GM12878 (cell line): Measurements from ENCODE around the gene NCF2. TPM values are rescaled to one million over a fixed set of nuclear protein-coding genes. Genes with fewer than 3 reads are reported as not detected.

Experiments
- ATAC-seq: fragments of 200-7000 bp; cut with Tn5 transposase; 3 replicates; pipeline ENCODE4 v1.9.1; 2020; ENCODE audit warnings: mild to moderate bottlenecking, moderate library complexity
- BruUV-seq: library from RNA; stranded (reverse); fragments of 400-500 nt; replicated peaks from 2 replicates; lab custom pipeline; 2021; lab: Mats Ljungman, UMichigan
- CTCF ChIA-PET: fragments of 300-600 bp; sonication (Branson Sonifier 250); formaldehyde crosslinking; extraction: SDS; loops from one replicate; lab custom pipeline; 2021; ENCODE audit warnings: inconsistent platforms; lab: Yijun Ruan, JAX
- POLR2A ChIA-PET: fragments of 350-600 bp; formaldehyde crosslinking; extraction: SDS; loops from one replicate; lab custom pipeline; 2021; ENCODE audit warnings: inconsistent platforms; lab: Charles Lee
- RAD21 ChIA-PET: fragments of 300-600 bp; sonication (Branson Sonifier 250); formaldehyde crosslinking; loops from one replicate; lab custom pipeline; 2023; ENCODE audit warnings: antibody characterized with exemption; ENCODE audit not compliant: unreplicated experiment; lab: Charles Lee
- SMC1A ChIA-PET: fragments of 300-600 bp; sonication (Branson Sonifier 250); formaldehyde crosslinking; loops from one replicate; lab custom pipeline; 2023; ENCODE audit not compliant: unreplicated experiment, uncharacterized antibody; lab: Charles Lee
- DNase-seq: peaks from one replicate; pipeline ENCODE4 v3.0.0-alpha.2; 2011; ENCODE audit warnings: low read depth, low spot score
- FAIRE-seq: peaks from 3 replicates; lab custom pipeline; 2011; peaks lifted over from hg19 to GRCh38; lab: Jason Lieb, UNC
- H2AFZ ChIP-seq: 2 replicates; pipeline ENCODE4 v1.6.0; 2011; ENCODE audit warnings: low read depth, low read length, control low read depth; ENCODE audit not compliant: control insufficient read depth
- H3K27ac ChIP-seq: 2 replicates; pipeline ENCODE4 v1.5.1; 2011; ENCODE audit warnings: control low read depth; ENCODE audit not compliant: control insufficient read depth, insufficient read depth
- H3K27me3 ChIP-seq, 2 experiments: replicated peaks in 1 of 2; 2 replicates each; pipeline versions ENCODE4 v1.6.0 to v1.6.1; 2011; ENCODE audit warnings: low read length in 1 of 2; ENCODE audit not compliant: control insufficient read depth in 2 of 2, insufficient read depth in 2 of 2
- H3K36me3 ChIP-seq, 2 experiments: 2 replicates each; pipeline ENCODE4 v1.5.1; 2011; ENCODE audit warnings: low read length in 1 of 2; ENCODE audit not compliant: control insufficient read depth in 2 of 2, insufficient read depth in 2 of 2
- H3K4me1 ChIP-seq: 2 replicates; pipeline ENCODE4 v1.6.1; 2011; ENCODE audit warnings: mild to moderate bottlenecking, low read length, moderate library complexity, mixed read lengths; ENCODE audit not compliant: control insufficient read depth, insufficient read depth
- H3K4me2 ChIP-seq: 2 replicates; pipeline ENCODE4 v1.6.0; 2011; ENCODE audit warnings: control low read depth; ENCODE audit not compliant: control insufficient read depth, insufficient read depth
- H3K4me3 ChIP-seq: fragments of 200-600 bp; sonication (generic); 2 replicates; pipeline ENCODE4 v1.5.1; 2016
- H3K79me2 ChIP-seq: 2 replicates; pipeline ENCODE4 v1.6.0; 2011; ENCODE audit warnings: low read length; ENCODE audit not compliant: control insufficient read depth, insufficient read depth
- H3K9ac ChIP-seq: 2 replicates; pipeline ENCODE4 v1.8.0; 2011; ENCODE audit warnings: low read length, control low read depth, mixed read lengths; ENCODE audit not compliant: control insufficient read depth, insufficient read depth
- H3K9me3 ChIP-seq: replicated peaks from 3 replicates; pipeline ENCODE4 v1.5.1; 2011; ENCODE audit warnings: mild to moderate bottlenecking, low read length; ENCODE audit not compliant: control insufficient read depth, insufficient read depth
- H4K20me1 ChIP-seq: 2 replicates; pipeline ENCODE4 v1.6.0; 2011; ENCODE audit not compliant: control insufficient read depth, insufficient read depth
- BMI1 ChIP-seq: fragments of 450-650 bp; IDR thresholded peaks from 2 replicates; pipeline ENCODE4 v1.6.1; 2016; ENCODE audit warnings: mild to moderate bottlenecking, moderate library complexity, borderline replicate concordance
- CBX3 ChIP-seq: fragments of 200-600 bp; sonication (generic); IDR thresholded peaks from 2 replicates; pipeline ENCODE4 v1.6.1; 2016; ENCODE audit warnings: low read depth, borderline replicate concordance
- CEBPB ChIP-seq, 2 experiments: fragments of 150-350 bp in 1 of 2; IDR thresholded peaks; 2 replicates each; pipeline ENCODE4 v1.6.1; 2012 to 2014; ENCODE audit warnings: low read depth in 2 of 2, low read length in 2 of 2, borderline replicate concordance in 1 of 2, inconsistent platforms in 1 of 2
- CHD4 ChIP-seq: fragments of 200-600 bp; sonication (generic); IDR thresholded peaks from 2 replicates; pipeline ENCODE4 v1.6.1; 2016; ENCODE audit warnings: mild to moderate bottlenecking
- CREB1 ChIP-seq: IDR thresholded peaks from 2 replicates; pipeline ENCODE4 v1.6.1; 2012; ENCODE audit warnings: low read depth, mild to moderate bottlenecking, inconsistent platforms
- HDAC2 ChIP-seq: fragments of 200-600 bp; sonication (generic); IDR thresholded peaks from 2 replicates; pipeline ENCODE4 v1.6.1; 2017
- JUNB ChIP-seq: IDR thresholded peaks from 2 replicates; pipeline ENCODE4 v1.6.1; 2016; ENCODE audit warnings: antibody characterized with exemption, mild to moderate bottlenecking
- NRF1 ChIP-seq: conservative IDR thresholded peaks from 2 replicates; pipeline ENCODE4 v1.6.1; 2011; ENCODE audit warnings: mild to moderate bottlenecking, low read depth, low read length, improper control_type of control experiment
- RAD21 ChIP-seq: IDR thresholded peaks from 2 replicates; pipeline ENCODE4 v1.6.1; 2011; ENCODE audit warnings: mild to moderate bottlenecking, low read depth, low read length, moderate library complexity; ENCODE audit not compliant: insufficient read depth
- RFX5 ChIP-seq: IDR thresholded peaks from 2 replicates; pipeline ENCODE4 v1.6.1; 2011; ENCODE audit warnings: low read depth, low read length, improper control_type of control experiment
- RUNX3 ChIP-seq: IDR thresholded peaks from 2 replicates; pipeline ENCODE4 v1.6.1; 2012; ENCODE audit warnings: low read length, inconsistent platforms
- SIX5 ChIP-seq: IDR thresholded peaks from 2 replicates; pipeline ENCODE4 v1.6.1; 2011; ENCODE audit warnings: mild to moderate bottlenecking, low read depth, low read length, moderate library complexity; ENCODE audit not compliant: severe bottlenecking
- SKIL ChIP-seq: fragments of 450-650 bp; IDR thresholded peaks from 2 replicates; pipeline ENCODE4 v1.6.1; 2017; ENCODE audit warnings: mild to moderate bottlenecking, low read depth, inconsistent platforms; ENCODE audit not compliant: poor library complexity, severe bottlenecking
- SREBF1 ChIP-seq: IDR thresholded peaks from 2 replicates; pipeline ENCODE4 v1.6.1; 2012; ENCODE audit warnings: mild to moderate bottlenecking, low read length
- ZBTB40 ChIP-seq: fragments of 450-650 bp; IDR thresholded peaks from 2 replicates; pipeline ENCODE4 v1.6.1; 2016; ENCODE audit warnings: mild to moderate bottlenecking, moderate library complexity, borderline replicate concordance
- ZNF384 ChIP-seq: IDR thresholded peaks from 2 replicates; pipeline ENCODE4 v1.6.1; 2012; ENCODE audit warnings: low read depth, mild to moderate bottlenecking, low read length, improper control_type of control experiment, borderline replicate concordance
- WGBS: methylation state at CpG from one replicate; pipeline ENCODE4 v1.1.6; 2016; ENCODE audit warnings: low lambda C conversion rate; ENCODE audit not compliant: insufficient replicate concordance, insufficient coverage; ENCODE audit errors: missing lambda C conversion rate; 5-methylcytosine and 5-hydroxymethylcytosine counted together
- in situ Hi-C: fragments of 300-500 bp; cut with MboI; formaldehyde crosslinking; loops from 9 replicates; pipeline ENCODE4 v1.14.3; 2018; ENCODE audit warnings: mixed read lengths
- intact Hi-C: fragments of 100-400 bp; cut with micrococcal nuclease; formaldehyde crosslinking; loops from one replicate; pipeline ENCODE4 v1.14.2; 2022; ENCODE audit not compliant: unreplicated experiment
- polyA plus RNA-seq, 11 experiments: library from polyadenylated mRNA; depleted of rRNA in 4 of 11; unstranded in 6 of 11; stranded (reverse) in 5 of 11; fragments of >200 nt; fragmentation: Nextera tagmentation in 4 of 11; fragmentation: Illumina TruSeq in 1 of 11; extraction: Ambion mirVana in 4 of 11; extraction: Trizol in 1 of 11; gene quantifications; 1 replicate in 1 of 11; 2 replicates in 10 of 11; pipeline versions ENCODE4 v1.2.1 to v1.2.3, GENCODE V29; 2011 to 2016; ENCODE audit warnings: inconsistent platforms in 2 of 11, missing spikeins in 2 of 11, low read depth in 1 of 11
- total RNA-seq, 4 experiments: library from RNA; depleted of rRNA in 3 of 4; stranded (reverse); fragments of >200 nt in 3 of 4; fragmentation: Illumina TruSeq in 1 of 4; extraction: Trizol in 1 of 4; gene quantifications; 2 replicates each; pipeline versions ENCODE4 v1.2.1 to v1.2.3, GENCODE V29; 2013 to 2021
- TF ChIP-seq, protein P1 (sequence below): IDR thresholded peaks from 2 replicates; pipeline ENCODE4 v1.6.1; 2012; ENCODE audit warnings: low read depth, low read length, improper control_type of control experiment
- TF ChIP-seq, protein P2 (sequence below): fragments of 450-650 bp; IDR thresholded peaks from 2 replicates; pipeline ENCODE4 v1.6.1; 2016; ENCODE audit warnings: mild to moderate bottlenecking

NCF2 gene
- total and polyA plus RNA-seq, 10 of the 15 experiments (the other 5 are each of a cell fraction or from before 2014, with no cell fraction given): 31.4 to 256 (median 77.1) TPM

GRCh38 chr1:183512450-183512849, 77.8 kb downstream of the NCF2 start:
- SMC1A ChIA-PET: interaction anchor here (0.7 to 1.5 kb wide), 5 partner anchors 13 to 390 kb away, joined by 3 to 6 read pairs (median 4); no protein-coding TSS in a partner anchor
- no peaks in the 10 kb centered on the region for H3K27me3 ChIP-seq
- peaks cover 1 to 6% of the 10 kb centered on the region in 2 experiments for H3K36me3 ChIP-seq
- intact Hi-C loops (no loop called here), in situ Hi-C loops (no loop called here)
- RAD21 ChIA-PET: no interaction called here
- no peaks in the 10 kb centered on the region for H3K9me3 ChIP-seq
- no peaks in the 10 kb centered on the region for H3K4me1 ChIP-seq
- FAIRE-seq (no peak), DNase-seq (no peak), ATAC-seq (no peak)
- POLR2A ChIA-PET: interaction anchor here (0.7 to 1.2 kb wide), 2 partner anchors 67 to 200 kb away, joined by 3 read pairs; no protein-coding TSS in a partner anchor
- H3K27ac ChIP-seq: no peak overlapping the region
- H4K20me1 ChIP-seq: no peaks in the 10 kb centered on the region
- no peak overlapping the region for H3K4me3 ChIP-seq
- H2AFZ ChIP-seq: no peak overlapping the region
- CTCF ChIA-PET: interaction anchor here (1.2 kb wide), 1 partner anchor 43 kb away, joined by 4 read pairs; no protein-coding TSS in a partner anchor
- peaks cover 23% of the 10 kb centered on the region for H3K79me2 ChIP-seq
- 45% methylated on average over 2 of the region's 2 CpGs for WGBS
- no peak overlapping the region for H3K4me2 ChIP-seq
- no TSS peak for BruUV-seq
- H3K9ac ChIP-seq: no peak overlapping the region
- TF ChIP-seq, protein P1, sequence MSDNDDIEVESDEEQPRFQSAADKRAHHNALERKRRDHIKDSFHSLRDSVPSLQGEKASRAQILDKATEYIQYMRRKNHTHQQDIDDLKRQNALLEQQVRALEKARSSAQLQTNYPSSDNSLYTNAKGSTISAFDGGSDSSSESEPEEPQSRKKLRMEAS: no peak
- TF ChIP-seq SKIL: no peak
- no peak for TF ChIP-seq SIX5
- TF ChIP-seq ZBTB40: no peak
- no peak for TF ChIP-seq ZNF384
- no peak for TF ChIP-seq CREB1
- TF ChIP-seq RUNX3: no peak
- TF ChIP-seq RFX5: no peak
- no peak for TF ChIP-seq JUNB
- TF ChIP-seq HDAC2: no peak
- TF ChIP-seq RAD21: no peak
- no peak for TF ChIP-seq CEBPB (IDR thresholded peaks at IDR 0.05; ENCODE audit: borderline replicate concordance in 1 of 2, low read depth in 2 of 2, low read length in 2 of 2)
- no peak for TF ChIP-seq NRF1
- no peak for TF ChIP-seq BMI1
- no peak for TF ChIP-seq CHD4
- no peak for TF ChIP-seq CBX3
- TF ChIP-seq, protein P2, sequence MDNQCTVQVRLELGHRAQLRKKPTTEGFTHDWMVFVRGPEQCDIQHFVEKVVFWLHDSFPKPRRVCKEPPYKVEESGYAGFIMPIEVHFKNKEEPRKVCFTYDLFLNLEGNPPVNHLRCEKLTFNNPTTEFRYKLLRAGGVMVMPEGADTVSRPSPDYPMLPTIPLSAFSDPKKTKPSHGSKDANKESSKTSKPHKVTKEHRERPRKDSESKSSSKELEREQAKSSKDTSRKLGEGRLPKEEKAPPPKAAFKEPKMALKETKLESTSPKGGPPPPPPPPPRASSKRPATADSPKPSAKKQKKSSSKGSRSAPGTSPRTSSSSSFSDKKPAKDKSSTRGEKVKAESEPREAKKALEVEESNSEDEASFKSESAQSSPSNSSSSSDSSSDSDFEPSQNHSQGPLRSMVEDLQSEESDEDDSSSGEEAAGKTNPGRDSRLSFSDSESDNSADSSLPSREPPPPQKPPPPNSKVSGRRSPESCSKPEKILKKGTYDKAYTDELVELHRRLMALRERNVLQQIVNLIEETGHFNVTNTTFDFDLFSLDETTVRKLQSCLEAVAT: no peak
- TF ChIP-seq SREBF1: no peak
